Duodenal mucosa (tissue), 2 donors: Measurements from ENCODE around the gene TBCC.

Source experiments
- H3K27ac ChIP-seq: one replicate; pipeline ENCODE4 v1.7.0; 2013; ENCODE audit warnings: low read depth, low read length
- H3K27me3 ChIP-seq, 2 donors: one replicate each; pipeline ENCODE4 v1.7.0; 2013; ENCODE audit warnings: low read length in 2 of 2, control low read depth in 1 of 2; ENCODE audit not compliant: insufficient read depth in 2 of 2, control insufficient read depth in 1 of 2
- H3K36me3 ChIP-seq, 2 donors: one replicate each; pipeline ENCODE4 v1.7.0; 2013; ENCODE audit warnings: low read length in 2 of 2, control low read depth in 1 of 2; ENCODE audit not compliant: insufficient read depth in 2 of 2, control insufficient read depth in 1 of 2
- H3K4me1 ChIP-seq, 2 donors: one replicate each; pipeline ENCODE4 v1.7.0; 2013; ENCODE audit warnings: low read length in 2 of 2, control low read depth in 1 of 2; ENCODE audit not compliant: insufficient read depth in 2 of 2, control insufficient read depth in 1 of 2
- H3K4me3 ChIP-seq, 2 donors: one replicate each; pipeline ENCODE4 v1.7.0; 2013; ENCODE audit warnings: low read length in 2 of 2, low read depth in 1 of 2
- H3K9ac ChIP-seq, 2 donors: one replicate each; pipeline ENCODE4 v1.7.0; 2013; ENCODE audit warnings: low read length in 2 of 2, low read depth in 1 of 2
- H3K9me3 ChIP-seq, 2 donors: one replicate each; pipeline ENCODE4 v1.7.0; 2013; ENCODE audit warnings: low read length in 2 of 2, control low read depth in 1 of 2; ENCODE audit not compliant: control insufficient read depth in 1 of 2

Gene TBCC

GRCh38 chr6:42698217-42698616 lies 47.7 kb downstream of the TBCC start:
- Histone ChIP-seq H3K36me3 (peaks cover 5 to 19% of the 10 kb centered on the region in 2 donors), H3K27me3 (no peaks in the 10 kb centered on the region), H3K27ac (no peak overlapping the region), H3K9me3 (no peaks in the 10 kb centered on the region), H3K4me3 (no peak overlapping the region), H3K9ac (no peak overlapping the region), H3K4me1 (no peaks in the 10 kb centered on the region)

GRCh38 chr6:42697268-42697655 lies 48.6 kb downstream of the TBCC start:
- no peaks in the 10 kb centered on the region for H3K27me3 ChIP-seq
- H3K36me3 ChIP-seq: peaks cover 13 to 28% of the 10 kb centered on the region in 2 donors
- no peak overlapping the region for H3K4me3 ChIP-seq
- H3K4me1 ChIP-seq: no peaks in the 10 kb centered on the region
- H3K9ac ChIP-seq: no peak overlapping the region
- H3K27ac ChIP-seq: no peak overlapping the region
- no peaks in the 10 kb centered on the region for H3K9me3 ChIP-seq

- no peak overlapping the region for H3K4me3 ChIP-seq
- H3K27ac ChIP-seq: no peak overlapping the region
- H3K36me3 ChIP-seq: peaks cover 13 to 33% of the 10 kb centered on the region in 2 donors
- H3K9ac ChIP-seq: no peak overlapping the region
- H3K4me1 ChIP-seq: no peaks in the 10 kb centered on the region
- no peaks in the 10 kb centered on the region for H3K27me3 ChIP-seq
- no peaks in the 10 kb centered on the region for H3K9me3 ChIP-seq
These were observed 49.2 kb downstream of the TBCC start for GRCh38 chr6:42696526-42697267.

- Histone ChIP-seq H3K27ac (no peak overlapping the region), H3K27me3 (no peaks in the 10 kb centered on the region), H3K4me1 (no peaks in the 10 kb centered on the region), H3K4me3 (no peak overlapping the region), H3K36me3 (peaks cover 31 to 53% of the 10 kb centered on the region in 2 donors), H3K9me3 (no peaks in the 10 kb centered on the region), H3K9ac (no peak overlapping the region)
These were observed 51.3 kb downstream of the TBCC start for GRCh38 chr6:42694586-42694985.
